HT-29 (cell line): ENCODE data around the gene IDH3A. TPM values are rescaled to one million over a fixed set of nuclear protein-coding genes. Genes with fewer than 3 reads are reported as not detected.

ENCODE experiments used
- DNase-seq: peaks from one replicate; pipeline ENCODE4 v3.0.0-alpha.2; 2015; ENCODE audit warnings: low spot score
- total RNA-seq: library from RNA; depleted of rRNA; stranded (reverse); fragments of >200 nt; shearing (Covaris generic); gene quantifications from 2 replicates; pipeline ENCODE4 v1.2.3, GENCODE V29; 2014; rRNA removed

IDH3A gene
- total RNA-seq, 1 experiment from 2014 or later: 35.8 TPM

GRCh38 chr15:78216276-78217104 lies 67.3 kb downstream of the IDH3A start:
- DNase-seq: peak; percentile 89

- DNase-seq: no peak
These were observed 71.6 kb downstream of the IDH3A start for GRCh38 chr15:78220713-78221112.

Other genes with a start within 250 kb of the IDH3A start
- 20.4 and 25.1 TPM in 2 replicates for gene TBC1D2B, start 71.7 kb upstream of the IDH3A start, total RNA-seq
- 0.05 TPM in 1 of 2 replicates, not detected in the other for gene SH2D7, start 56.8 kb upstream of the IDH3A start, total RNA-seq
- 0.44 and 0.74 TPM in 2 replicates for gene CIB2, start 17.9 kb upstream of the IDH3A start, total RNA-seq
- 1.4 and 3.6 TPM in 2 replicates for gene ACSBG1, start 85.2 kb downstream of the IDH3A start, total RNA-seq
- gene DNAJA4, start 115.2 kb downstream of the IDH3A start, total RNA-seq: 10.2 and 16.0 TPM in 2 replicates
- 64.0 and 74.8 TPM in 2 replicates for gene SKIC8, start 150.2 kb downstream of the IDH3A start, total RNA-seq
- not detected in 2 replicates for gene CRABP1, start 191.0 kb downstream of the IDH3A start, total RNA-seq